HL-60 (cell line): Measurements from ENCODE around the gene SPATA17.
"Not testable (repeated sequence)": the region's sequence is repeated elsewhere in the genome, so short reads cannot be mapped to it uniquely, and the experiment has no call there.

Experiments
- DNase-seq, 2 experiments: peaks; one replicate each; pipeline ENCODE4 v3.0.0-alpha.2; 2010 to 2020; ENCODE audit warnings: low read depth in 1 of 2, low spot score in 1 of 2
- H3K27ac ChIP-seq: fragments of 250-450 bp; sonication (Bioruptor Pico); replicated peaks from 2 replicates; pipeline ENCODE4 v1.5.1; 2020; ENCODE audit warnings: mild to moderate bottlenecking, moderate library complexity
- H3K27me3 ChIP-seq: fragments of 250-450 bp; sonication (Bioruptor Pico); 2 replicates; pipeline ENCODE4 v1.5.1; 2021; ENCODE audit warnings: mild to moderate bottlenecking, moderate library complexity; ENCODE audit not compliant: insufficient read depth, poor library complexity, severe bottlenecking
- H3K4me3 ChIP-seq: replicated peaks from 2 replicates; pipeline ENCODE4 v1.5.1; 2011; ENCODE audit warnings: mild to moderate bottlenecking, control low read depth, low read length; ENCODE audit not compliant: insufficient read depth
- GABPA ChIP-seq: IDR thresholded peaks from 2 replicates; pipeline ENCODE4 v1.6.1; 2012; ENCODE audit warnings: low read depth
- POLR2AphosphoS5 ChIP-seq: IDR thresholded peaks from 2 replicates; pipeline ENCODE4 v1.6.1; 2012; ENCODE audit warnings: low read depth
- REST ChIP-seq: IDR thresholded peaks from 2 replicates; pipeline ENCODE4 v1.6.1; 2012; ENCODE audit warnings: low read depth; ENCODE audit not compliant: insufficient replicate concordance
- SPI1 ChIP-seq: IDR thresholded peaks from 2 replicates; pipeline ENCODE4 v1.6.1; 2012; ENCODE audit warnings: low read depth, mild to moderate bottlenecking, borderline replicate concordance
- long read RNA-seq: library from polyadenylated mRNA; unstranded; transcript quantifications from one replicate; pipeline ENCODE4 v2.0.0, GENCODE V29; 2020
- TF ChIP-seq, protein P1 (sequence below): IDR thresholded peaks from one replicate; pipeline ENCODE4 v1.5.1; 2011; ENCODE audit warnings: low read length, control low read depth, inconsistent platforms; ENCODE audit not compliant: insufficient read depth

The SPATA17 gene, protein sequence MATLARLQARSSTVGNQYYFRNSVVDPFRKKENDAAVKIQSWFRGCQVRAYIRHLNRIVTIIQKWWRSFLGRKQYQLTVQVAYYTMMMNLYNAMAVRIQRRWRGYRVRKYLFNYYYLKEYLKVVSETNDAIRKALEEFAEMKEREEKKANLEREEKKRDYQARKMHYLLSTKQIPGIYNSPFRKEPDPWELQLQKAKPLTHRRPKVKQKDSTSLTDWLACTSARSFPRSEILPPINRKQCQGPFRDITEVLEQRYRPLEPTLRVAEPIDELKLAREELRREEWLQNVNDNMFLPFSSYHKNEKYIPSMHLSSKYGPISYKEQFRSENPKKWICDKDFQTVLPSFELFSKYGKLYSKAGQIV
- long read RNA-seq, result 0 reads

- peak within 1 kb of the TSS; percentile 99 for H3K27ac ChIP-seq
- TF ChIP-seq REST (peak; percentile 36), SPI1 (no peak), POLR2AphosphoS5 (peak; percentile 78), GABPA (peak; percentile 83)
- TF ChIP-seq, protein P1, sequence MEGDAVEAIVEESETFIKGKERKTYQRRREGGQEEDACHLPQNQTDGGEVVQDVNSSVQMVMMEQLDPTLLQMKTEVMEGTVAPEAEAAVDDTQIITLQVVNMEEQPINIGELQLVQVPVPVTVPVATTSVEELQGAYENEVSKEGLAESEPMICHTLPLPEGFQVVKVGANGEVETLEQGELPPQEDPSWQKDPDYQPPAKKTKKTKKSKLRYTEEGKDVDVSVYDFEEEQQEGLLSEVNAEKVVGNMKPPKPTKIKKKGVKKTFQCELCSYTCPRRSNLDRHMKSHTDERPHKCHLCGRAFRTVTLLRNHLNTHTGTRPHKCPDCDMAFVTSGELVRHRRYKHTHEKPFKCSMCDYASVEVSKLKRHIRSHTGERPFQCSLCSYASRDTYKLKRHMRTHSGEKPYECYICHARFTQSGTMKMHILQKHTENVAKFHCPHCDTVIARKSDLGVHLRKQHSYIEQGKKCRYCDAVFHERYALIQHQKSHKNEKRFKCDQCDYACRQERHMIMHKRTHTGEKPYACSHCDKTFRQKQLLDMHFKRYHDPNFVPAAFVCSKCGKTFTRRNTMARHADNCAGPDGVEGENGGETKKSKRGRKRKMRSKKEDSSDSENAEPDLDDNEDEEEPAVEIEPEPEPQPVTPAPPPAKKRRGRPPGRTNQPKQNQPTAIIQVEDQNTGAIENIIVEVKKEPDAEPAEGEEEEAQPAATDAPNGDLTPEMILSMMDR, result no peak
- H3K27me3 ChIP-seq, result no peaks in the 10 kb centered on the region
- DNase-seq, result peak; percentile 74 to 81
- peak within 1 kb of the TSS; percentile 80 for H3K4me3 ChIP-seq
These were observed at the start of gene SPATA17, which contains the start of gene GPATCH2 for GRCh38 chr1:217630711-217631591. Gene SPATA17, plus strand, starts transcription at chr1:217631344. Its CDS starts 35 bp downstream, at chr1:217631379. Gene GPATCH2, minus strand, starts transcription at chr1:217631090. Its CDS starts 119 bp downstream, at chr1:217630971.

DNA sequence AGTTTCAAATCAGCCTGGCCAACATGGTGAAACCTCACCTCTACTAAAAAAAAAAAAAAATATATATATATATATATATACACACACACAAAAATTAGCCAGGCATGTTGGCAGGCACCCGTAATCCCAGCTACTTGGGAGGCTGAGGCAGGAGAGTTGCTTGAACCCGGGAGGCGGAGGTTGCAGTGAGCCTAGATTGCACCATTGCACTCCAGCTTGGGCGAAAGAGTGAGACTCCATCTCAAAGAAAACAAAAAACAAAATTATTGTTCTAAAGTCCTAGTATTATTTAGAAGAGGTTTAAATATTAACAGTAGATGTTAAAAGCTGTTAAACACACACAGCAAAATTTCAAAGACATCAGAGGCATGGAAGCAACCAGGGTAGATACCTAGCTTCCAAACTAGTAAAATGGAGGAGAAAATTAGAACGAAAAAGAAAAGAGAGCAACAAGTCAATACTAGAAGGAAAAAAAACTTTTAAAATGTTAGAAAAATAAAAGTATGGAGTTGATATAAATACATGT lies 46.8 kb upstream of the SPATA17 start:
- H3K4me3 ChIP-seq, H3K27me3 ChIP-seq, DNase-seq, H3K27ac ChIP-seq: not testable (repeated sequence)

DNA sequence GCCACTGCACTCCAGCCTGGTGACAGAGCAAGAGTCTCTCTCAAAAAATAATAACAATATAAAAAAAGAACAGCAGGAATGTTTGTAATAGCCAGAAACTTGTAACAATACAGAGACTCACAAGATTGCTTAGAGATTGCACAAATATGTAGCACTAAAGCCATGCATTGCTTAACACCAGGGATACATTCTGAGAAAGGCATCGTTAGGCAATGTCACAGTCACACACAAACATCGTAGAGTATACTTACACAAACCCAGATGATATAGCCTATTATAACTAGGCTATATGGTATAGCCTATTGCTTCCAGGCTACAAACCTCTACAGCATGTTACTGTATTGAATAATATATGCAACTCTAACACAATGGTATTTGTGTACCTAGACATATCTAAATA lies 45.6 kb upstream of the SPATA17 start:
- peak in 1 of 2 experiments; percentile 9 for DNase-seq
- TF ChIP-seq GABPA, result no peak
- TF ChIP-seq, protein P1, result no peak
- TF ChIP-seq POLR2AphosphoS5, result no peak
- no peak for TF ChIP-seq SPI1
- TF ChIP-seq REST, result no peak
- no peak overlapping the region for H3K27ac ChIP-seq
- H3K27me3 ChIP-seq, result no peaks in the 10 kb centered on the region
- H3K4me3 ChIP-seq, result no peak overlapping the region

DNA sequence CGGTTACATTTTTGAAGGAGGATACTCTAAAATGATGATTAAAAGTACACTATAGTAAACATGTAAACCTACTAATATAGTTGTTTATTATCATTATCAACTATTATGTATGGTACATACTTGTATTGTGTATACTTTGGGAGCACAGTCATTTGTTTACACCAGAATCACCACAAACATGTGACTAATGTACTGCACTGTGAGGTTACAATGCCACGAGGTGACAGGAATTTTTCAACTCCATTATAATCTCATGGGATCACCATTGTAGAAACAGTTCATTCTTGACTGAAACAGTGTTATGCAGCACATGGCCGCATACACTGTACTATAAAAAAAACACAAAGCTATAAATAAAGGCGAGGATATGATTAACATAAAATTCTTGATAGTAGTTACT lies 44.6 kb upstream of the SPATA17 start:
- TF ChIP-seq POLR2AphosphoS5, result no peak
- TF ChIP-seq, protein P1, result no peak
- no peak for TF ChIP-seq SPI1
- TF ChIP-seq REST, result no peak
- no peak for TF ChIP-seq GABPA
- no peak overlapping the region for H3K4me3 ChIP-seq
- no peak overlapping the region for H3K27ac ChIP-seq
- H3K27me3 ChIP-seq, result no peaks in the 10 kb centered on the region
- no peak for DNase-seq
